ENCODE measurements around the gene DAPK1.

GRCh38 chr9:87718231-87718630, 220.6 kb downstream of the DAPK1 start:
- TF ChIP-seq ZFP30 (CRISPR knock-in tag; IDR thresholded peaks at IDR 0.05): no peak
- no peak for TF ChIP-seq ZFP3 (CRISPR knock-in tag; IDR thresholded peaks at IDR 0.05)
- no peak for TF ChIP-seq ESRRG (CRISPR knock-in tag; IDR thresholded peaks at IDR 0.05)
- TF ChIP-seq PPARA (CRISPR knock-in tag; IDR thresholded peaks at IDR 0.05; ENCODE audit: borderline replicate concordance): no peak
- TF ChIP-seq RARB (CRISPR knock-in tag; IDR thresholded peaks at IDR 0.05): no peak
- no peak for TF ChIP-seq CSRNP3 (CRISPR knock-in tag; IDR thresholded peaks at IDR 0.05)
- no peak for TF ChIP-seq CREB5 (CRISPR knock-in tag; IDR thresholded peaks at IDR 0.05; ENCODE audit: low read depth)
- TF ChIP-seq ISL1 (CRISPR knock-in tag; IDR thresholded peaks at IDR 0.05): no peak
- TF ChIP-seq PATZ1 (CRISPR knock-in tag; IDR thresholded peaks at IDR 0.05; ENCODE audit: borderline replicate concordance): no peak
- no peak for TF ChIP-seq ARNTL (CRISPR knock-in tag; IDR thresholded peaks at IDR 0.05; ENCODE audit: borderline replicate concordance, low read depth)
- TF ChIP-seq ZNF70 (CRISPR knock-in tag; IDR thresholded peaks at IDR 0.05): no peak
- TF ChIP-seq CSDC2 (CRISPR knock-in tag; IDR thresholded peaks at IDR 0.05): no peak
- TF ChIP-seq POU6F1 (CRISPR knock-in tag; IDR thresholded peaks at IDR 0.05; ENCODE audit: borderline replicate concordance, low read depth): no peak
- TF ChIP-seq BACH2 (CRISPR knock-in tag; IDR thresholded peaks at IDR 0.05; ENCODE audit: borderline replicate concordance): no peak

Measured in SK-N-SH treated with all-trans-retinoic acid at 6 μM for 48 hours (cell line).